Measurements from ENCODE around the gene IQCF2.

The IQCF2 gene

DNA sequence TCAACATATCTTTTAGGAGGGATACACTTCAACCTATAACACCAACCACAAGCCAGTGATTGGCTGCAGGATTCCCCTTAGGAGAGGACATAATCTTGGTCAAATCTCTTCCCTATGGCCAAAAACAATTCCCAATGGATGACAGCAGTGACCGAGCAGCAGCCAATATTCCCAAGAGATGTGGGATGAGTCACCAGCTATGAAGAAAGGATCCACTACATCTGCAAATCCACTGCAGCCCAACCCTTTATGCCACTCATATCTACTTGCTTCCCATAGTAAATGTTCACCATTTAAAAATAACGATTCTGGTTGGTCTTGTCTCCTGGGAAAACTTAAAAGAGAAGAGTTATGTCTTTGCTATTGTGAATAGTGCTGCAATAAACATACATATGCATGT is 18.5 kb downstream of the IQCF2 start:
- no CpG with 5 or more reads among the region's 2 CpGs for WGBS (ENCODE audit: extremely low coverage, insufficient coverage, low lambda C conversion rate)
- Histone ChIP-seq H2BK5ac (ENCODE audit: low read length) (no peak overlapping the region), H3K9ac (ENCODE audit: low read length) (no peak overlapping the region), H3K79me1 (ENCODE audit: low read length) (no peaks in the 10 kb centered on the region), H2BK15ac (replicated peaks; ENCODE audit: low read depth) (no peak overlapping the region), H3K56ac (ENCODE audit: low read length) (no peak overlapping the region), H3K36me3 (ENCODE audit: control insufficient read depth, insufficient read depth, low read length) (no peaks in the 10 kb centered on the region), H4K5ac (ENCODE audit: low read length) (no peak overlapping the region), H3K4me1 (ENCODE audit: control insufficient read depth, low read depth, low read length) (peaks cover 2% of the 10 kb centered on the region), H3K27me3 (ENCODE audit: insufficient read depth, low read length, poor library complexity) (no peaks in the 10 kb centered on the region), H3K4me2 (ENCODE audit: low read length) (no peak overlapping the region), H2BK120ac (ENCODE audit: low read depth, low read length) (no peak overlapping the region), H4K8ac (ENCODE audit: low read depth, low read length) (no peak overlapping the region), H3K27ac (ENCODE audit: low read depth, low read length) (no peak overlapping the region), H3K4ac (ENCODE audit: low read depth, low read length) (no peak overlapping the region), H3K4me3 (ENCODE audit: low read length) (no peak overlapping the region), H2AK5ac (ENCODE audit: low read length) (no peak overlapping the region), H3K18ac (ENCODE audit: low read length) (no peak overlapping the region), H3K23ac (ENCODE audit: low read length) (no peak overlapping the region), H3K79me2 (ENCODE audit: control insufficient read depth, insufficient read depth, low read length) (no peaks in the 10 kb centered on the region)
- DNase-seq, result no peak

DNA sequence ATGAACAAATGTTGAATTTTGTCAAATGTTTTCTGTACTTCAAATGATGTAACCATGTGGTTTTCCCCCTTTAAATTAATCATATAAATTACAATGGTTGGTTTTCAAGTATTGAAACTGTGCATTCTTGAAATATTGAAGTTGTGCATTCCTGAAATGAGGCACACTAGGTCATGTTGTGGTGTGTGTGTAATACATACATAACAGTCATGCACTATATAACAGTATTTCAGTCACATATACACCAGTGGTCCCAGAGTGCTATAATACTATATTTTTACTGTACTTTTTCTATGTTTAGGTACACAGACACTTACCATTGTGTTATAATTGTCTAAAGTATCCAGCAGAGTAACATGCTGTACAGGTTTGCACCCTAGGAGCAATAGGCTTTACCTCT is 25.0 kb downstream of the IQCF2 start:
- Histone ChIP-seq H4K5ac (ENCODE audit: low read length) (no peak overlapping the region), H3K56ac (ENCODE audit: low read length) (no peak overlapping the region), H3K18ac (ENCODE audit: low read length) (no peak overlapping the region), H2BK120ac (ENCODE audit: low read depth, low read length) (no peak overlapping the region), H2BK15ac (replicated peaks; ENCODE audit: low read depth) (no peak overlapping the region), H3K79me1 (ENCODE audit: low read length) (no peaks in the 10 kb centered on the region), H3K4ac (ENCODE audit: low read depth, low read length) (no peak overlapping the region), H3K4me3 (ENCODE audit: low read length) (no peak overlapping the region), H3K4me1 (ENCODE audit: control insufficient read depth, low read depth, low read length) (no peaks in the 10 kb centered on the region), H2AK5ac (ENCODE audit: low read length) (no peak overlapping the region), H3K4me2 (ENCODE audit: low read length) (no peak overlapping the region), H2BK5ac (ENCODE audit: low read length) (no peak overlapping the region), H4K8ac (ENCODE audit: low read depth, low read length) (no peak overlapping the region), H3K27ac (ENCODE audit: low read depth, low read length) (no peak overlapping the region), H3K9ac (ENCODE audit: low read length) (no peak overlapping the region), H3K79me2 (ENCODE audit: control insufficient read depth, insufficient read depth, low read length) (no peaks in the 10 kb centered on the region), H3K23ac (ENCODE audit: low read length) (no peak overlapping the region), H3K36me3 (ENCODE audit: control insufficient read depth, insufficient read depth, low read length) (no peaks in the 10 kb centered on the region), H3K27me3 (ENCODE audit: insufficient read depth, low read length, poor library complexity) (no peaks in the 10 kb centered on the region)
- no peak for DNase-seq

DNA sequence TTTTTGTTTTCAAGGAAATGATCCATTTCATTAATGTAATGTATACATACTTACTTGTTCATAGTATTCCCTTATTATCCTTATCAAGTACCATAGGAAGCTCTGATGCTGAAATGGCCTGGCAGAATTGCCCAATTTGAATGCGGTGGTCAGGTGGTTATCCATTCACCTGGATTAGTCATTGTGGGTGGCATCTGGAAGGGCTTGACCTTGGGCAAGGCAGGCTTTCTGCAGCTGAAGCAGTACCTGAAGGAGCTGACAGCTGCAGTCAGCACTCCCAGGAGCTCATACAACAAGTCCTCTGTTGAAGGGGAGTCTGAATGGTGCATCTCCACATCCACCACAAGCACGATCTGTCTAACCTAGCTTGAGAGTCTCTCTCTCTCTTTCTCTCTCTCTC is 26.2 kb downstream of the IQCF2 start:
- no peaks in the 10 kb centered on the region for H3K36me3 ChIP-seq (ENCODE audit: control insufficient read depth, insufficient read depth, low read length)
- H4K8ac ChIP-seq (ENCODE audit: low read depth, low read length), result no peak overlapping the region
- H2BK120ac ChIP-seq (ENCODE audit: low read depth, low read length), result no peak overlapping the region
- no peak overlapping the region for H4K5ac ChIP-seq (ENCODE audit: low read length)
- no peaks in the 10 kb centered on the region for H3K27me3 ChIP-seq (ENCODE audit: insufficient read depth, low read length, poor library complexity)
- no peak overlapping the region for H3K9ac ChIP-seq (ENCODE audit: low read length)
- H3K23ac ChIP-seq (ENCODE audit: low read length), result no peak overlapping the region
- no peaks in the 10 kb centered on the region for H3K4me1 ChIP-seq (ENCODE audit: control insufficient read depth, low read depth, low read length)
- H3K79me1 ChIP-seq (ENCODE audit: low read length), result no peaks in the 10 kb centered on the region
- no peak overlapping the region for H3K4me3 ChIP-seq (ENCODE audit: low read length)
- H3K56ac ChIP-seq (ENCODE audit: low read length), result no peak overlapping the region
- H2AK5ac ChIP-seq (ENCODE audit: low read length), result no peak overlapping the region
- no peak overlapping the region for H2BK15ac ChIP-seq (replicated peaks; ENCODE audit: low read depth)
- no CpG with 5 or more reads among the region's 2 CpGs for WGBS (ENCODE audit: extremely low coverage, insufficient coverage, low lambda C conversion rate)
- H2BK5ac ChIP-seq (ENCODE audit: low read length), result no peak overlapping the region
- H3K18ac ChIP-seq (ENCODE audit: low read length), result no peak overlapping the region
- DNase-seq, result no peak
- no peak overlapping the region for H3K4ac ChIP-seq (ENCODE audit: low read depth, low read length)
- H3K27ac ChIP-seq (ENCODE audit: low read depth, low read length), result no peak overlapping the region
- H3K4me2 ChIP-seq (ENCODE audit: low read length), result no peak overlapping the region
- no peaks in the 10 kb centered on the region for H3K79me2 ChIP-seq (ENCODE audit: control insufficient read depth, insufficient read depth, low read length)

DNA sequence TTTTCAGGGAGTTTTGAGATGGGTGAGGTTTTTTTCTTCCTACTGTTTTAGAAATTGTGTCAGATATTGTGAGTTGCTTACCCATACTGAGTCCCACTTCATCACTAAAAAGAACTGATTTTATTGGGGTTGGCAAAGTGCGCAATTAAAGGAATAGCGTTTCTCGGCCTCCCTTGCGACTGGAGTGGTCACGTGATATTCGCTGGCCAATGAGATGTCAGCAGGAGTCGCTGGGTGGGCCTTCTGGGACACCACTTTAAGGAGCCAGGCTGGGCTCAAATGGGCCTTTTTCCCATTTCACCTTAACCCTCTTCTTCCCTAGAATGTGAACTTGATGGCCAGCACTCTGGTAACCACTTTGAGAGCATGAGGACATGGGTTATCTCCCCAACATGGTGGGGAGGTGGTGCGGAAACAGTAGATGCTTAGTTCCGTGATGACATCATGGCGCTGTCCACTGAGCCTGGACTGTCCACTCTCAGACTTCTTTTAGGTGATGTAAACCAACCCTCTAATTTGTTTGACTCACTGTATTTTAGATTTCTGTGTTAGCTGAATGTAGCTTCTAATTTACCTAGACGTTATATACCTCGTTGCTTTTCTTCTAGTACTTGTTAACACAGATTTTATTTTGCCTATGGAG is 27.2 kb downstream of the IQCF2 start:
- no peaks in the 10 kb centered on the region for H3K79me1 ChIP-seq (ENCODE audit: low read length)
- H3K27me3 ChIP-seq (ENCODE audit: insufficient read depth, low read length, poor library complexity), result no peaks in the 10 kb centered on the region
- no peak overlapping the region for H3K4me3 ChIP-seq (ENCODE audit: low read length)
- no peak overlapping the region for H3K4ac ChIP-seq (ENCODE audit: low read depth, low read length)
- no peak overlapping the region for H3K4me2 ChIP-seq (ENCODE audit: low read length)
- H3K79me2 ChIP-seq (ENCODE audit: control insufficient read depth, insufficient read depth, low read length), result no peaks in the 10 kb centered on the region
- no CpG with 5 or more reads among the region's 12 CpGs for WGBS (ENCODE audit: extremely low coverage, insufficient coverage, low lambda C conversion rate)
- H3K9ac ChIP-seq (ENCODE audit: low read length), result no peak overlapping the region
- no peak overlapping the region for H3K56ac ChIP-seq (ENCODE audit: low read length)
- H3K36me3 ChIP-seq (ENCODE audit: control insufficient read depth, insufficient read depth, low read length), result no peaks in the 10 kb centered on the region
- H3K27ac ChIP-seq (ENCODE audit: low read depth, low read length), result no peak overlapping the region
- H4K5ac ChIP-seq (ENCODE audit: low read length), result no peak overlapping the region
- H3K18ac ChIP-seq (ENCODE audit: low read length), result no peak overlapping the region
- H2BK120ac ChIP-seq (ENCODE audit: low read depth, low read length), result no peak overlapping the region
- no peak overlapping the region for H2BK5ac ChIP-seq (ENCODE audit: low read length)
- H3K4me1 ChIP-seq (ENCODE audit: control insufficient read depth, low read depth, low read length), result no peaks in the 10 kb centered on the region
- H3K23ac ChIP-seq (ENCODE audit: low read length), result no peak overlapping the region
- no peak overlapping the region for H4K8ac ChIP-seq (ENCODE audit: low read depth, low read length)
- no peak overlapping the region for H2AK5ac ChIP-seq (ENCODE audit: low read length)
- no peak for DNase-seq
- no peak overlapping the region for H2BK15ac ChIP-seq (replicated peaks; ENCODE audit: low read depth)

DNA sequence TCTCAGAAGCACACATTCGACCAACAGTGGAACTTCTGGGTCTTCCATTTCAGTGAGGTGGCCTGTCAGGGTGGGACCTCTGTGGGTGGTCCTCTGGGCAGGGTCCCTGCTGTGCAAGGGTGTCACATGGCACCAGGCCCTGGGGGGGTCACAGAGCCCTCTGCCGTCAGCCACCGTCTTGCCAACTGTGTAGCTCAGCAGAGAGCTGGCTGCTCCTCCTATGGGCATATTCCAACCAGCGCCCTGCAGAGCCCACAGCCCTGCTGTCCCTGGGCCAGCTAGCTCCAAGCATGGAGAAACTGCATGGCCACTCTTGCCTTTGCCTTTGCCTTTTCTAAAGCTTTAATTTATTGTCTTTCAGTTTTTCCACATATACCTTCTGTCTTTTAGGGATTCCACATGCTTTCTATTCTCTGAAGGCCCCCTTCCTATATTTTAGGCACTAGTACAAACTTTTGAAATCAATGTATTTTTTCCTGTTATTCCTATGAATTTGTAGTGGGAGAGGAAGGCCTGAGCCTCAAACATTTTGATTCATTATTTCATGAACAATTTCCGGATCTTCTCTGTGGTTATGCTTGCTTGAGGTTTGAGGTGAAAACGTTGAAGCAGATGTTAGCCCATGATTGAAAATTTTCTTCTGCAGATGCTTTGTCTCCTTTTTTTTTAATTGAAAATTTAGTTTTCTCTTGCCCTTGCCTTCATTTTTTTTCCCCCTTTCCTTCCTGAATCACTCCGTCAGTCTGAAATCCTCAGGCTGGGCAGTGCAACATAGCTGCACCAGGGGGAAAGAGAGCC is 30.0 kb downstream of the IQCF2 start:
- H3K27me3 ChIP-seq (ENCODE audit: insufficient read depth, low read length, poor library complexity), result no peaks in the 10 kb centered on the region
- no peak overlapping the region for H2BK15ac ChIP-seq (replicated peaks; ENCODE audit: low read depth)
- no peak overlapping the region for H4K8ac ChIP-seq (ENCODE audit: low read depth, low read length)
- no peak overlapping the region for H4K5ac ChIP-seq (ENCODE audit: low read length)
- H3K4me3 ChIP-seq (ENCODE audit: low read length), result no peak overlapping the region
- no peak overlapping the region for H3K56ac ChIP-seq (ENCODE audit: low read length)
- H3K36me3 ChIP-seq (ENCODE audit: control insufficient read depth, insufficient read depth, low read length), result no peaks in the 10 kb centered on the region
- no peak overlapping the region for H3K9ac ChIP-seq (ENCODE audit: low read length)
- no peak overlapping the region for H3K4ac ChIP-seq (ENCODE audit: low read depth, low read length)
- H3K18ac ChIP-seq (ENCODE audit: low read length), result no peak overlapping the region
- no peaks in the 10 kb centered on the region for H3K79me1 ChIP-seq (ENCODE audit: low read length)
- no peak overlapping the region for H2BK5ac ChIP-seq (ENCODE audit: low read length)
- H3K4me1 ChIP-seq (ENCODE audit: control insufficient read depth, low read depth, low read length), result no peaks in the 10 kb centered on the region
- no peak overlapping the region for H3K23ac ChIP-seq (ENCODE audit: low read length)
- H3K79me2 ChIP-seq (ENCODE audit: control insufficient read depth, insufficient read depth, low read length), result no peaks in the 10 kb centered on the region
- WGBS (ENCODE audit: extremely low coverage, insufficient coverage, low lambda C conversion rate), result no CpG with 5 or more reads among the region's 7 CpGs
- no peak overlapping the region for H2BK120ac ChIP-seq (ENCODE audit: low read depth, low read length)
- no peak overlapping the region for H2AK5ac ChIP-seq (ENCODE audit: low read length)
- DNase-seq, result no peak
- no peak overlapping the region for H3K4me2 ChIP-seq (ENCODE audit: low read length)
- no peak overlapping the region for H3K27ac ChIP-seq (ENCODE audit: low read depth, low read length)

DNA sequence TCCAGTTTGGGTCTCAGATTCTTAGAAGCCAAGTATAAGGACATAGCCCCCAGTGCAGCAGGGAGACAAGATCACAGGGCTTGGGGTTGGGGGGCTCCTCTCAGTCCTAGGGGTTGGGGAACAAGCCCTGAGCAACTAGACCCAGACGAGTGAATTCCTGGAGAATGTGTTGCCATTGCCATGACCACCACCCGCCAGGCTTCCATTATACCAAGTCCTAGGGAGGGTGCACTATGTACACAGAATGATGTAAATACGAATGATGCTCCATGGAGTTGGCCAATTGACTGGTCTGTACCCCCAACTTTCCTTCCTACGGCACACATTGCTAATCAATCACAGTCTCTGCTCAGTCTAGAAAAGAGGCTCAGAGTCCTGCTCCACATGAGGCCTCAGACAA is 33.0 kb downstream of the IQCF2 start:
- no peak overlapping the region for H3K27ac ChIP-seq (ENCODE audit: low read depth, low read length)
- no peak overlapping the region for H4K8ac ChIP-seq (ENCODE audit: low read depth, low read length)
- H3K4me2 ChIP-seq (ENCODE audit: low read length), result no peak overlapping the region
- no peak overlapping the region for H3K9ac ChIP-seq (ENCODE audit: low read length)
- no peak overlapping the region for H3K56ac ChIP-seq (ENCODE audit: low read length)
- H2BK5ac ChIP-seq (ENCODE audit: low read length), result no peak overlapping the region
- no peak overlapping the region for H2AK5ac ChIP-seq (ENCODE audit: low read length)
- no peaks in the 10 kb centered on the region for H3K79me2 ChIP-seq (ENCODE audit: control insufficient read depth, insufficient read depth, low read length)
- H4K5ac ChIP-seq (ENCODE audit: low read length), result no peak overlapping the region
- no CpG with 5 or more reads among the region's 4 CpGs for WGBS (ENCODE audit: extremely low coverage, insufficient coverage, low lambda C conversion rate)
- no peaks in the 10 kb centered on the region for H3K27me3 ChIP-seq (ENCODE audit: insufficient read depth, low read length, poor library complexity)
- no peak overlapping the region for H3K4me3 ChIP-seq (ENCODE audit: low read length)
- H2BK120ac ChIP-seq (ENCODE audit: low read depth, low read length), result no peak overlapping the region
- no peak overlapping the region for H3K23ac ChIP-seq (ENCODE audit: low read length)
- no peaks in the 10 kb centered on the region for H3K79me1 ChIP-seq (ENCODE audit: low read length)
- no peak overlapping the region for H3K4ac ChIP-seq (ENCODE audit: low read depth, low read length)
- peaks cover 4% of the 10 kb centered on the region for H3K4me1 ChIP-seq (ENCODE audit: control insufficient read depth, low read depth, low read length)
- H3K36me3 ChIP-seq (ENCODE audit: control insufficient read depth, insufficient read depth, low read length), result no peaks in the 10 kb centered on the region
- DNase-seq, result no peak
- H2BK15ac ChIP-seq (replicated peaks; ENCODE audit: low read depth), result no peak overlapping the region
- no peak overlapping the region for H3K18ac ChIP-seq (ENCODE audit: low read length)

All from mesendoderm (in vitro differentiated cells).